ENCODE data around the gene FYCO1. TPM values are rescaled to one million over a fixed set of nuclear protein-coding genes. Genes with fewer than 3 reads are reported as not detected.

FYCO1 gene
- total RNA-seq, 1 donor from 2014 or later, result 94.4 TPM

DNA sequence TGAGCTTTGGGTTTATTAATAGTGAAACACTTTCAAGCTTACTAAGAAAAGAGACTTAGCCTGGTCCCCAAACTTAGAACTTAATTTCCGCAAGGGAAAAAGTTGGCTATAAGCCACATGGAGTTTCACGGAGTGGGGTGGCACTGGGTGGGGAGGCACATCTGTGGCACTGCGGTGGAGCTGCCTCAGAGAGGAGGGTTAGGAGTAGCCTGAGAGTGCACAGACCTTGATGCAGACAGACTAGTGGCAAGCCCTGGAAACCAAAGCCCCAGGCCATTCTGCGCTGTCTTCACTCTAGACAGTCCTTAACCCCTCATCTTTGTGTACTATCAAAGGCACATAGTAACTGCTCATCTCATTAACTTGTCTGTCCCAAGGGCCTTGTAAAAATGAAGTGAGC, 30.4 kb downstream of the FYCO1 start:
- no peak for DNase-seq (ENCODE audit: low spot score)

- DNase-seq (ENCODE audit: low spot score), result no peak
These were observed 31.5 kb downstream of the FYCO1 start for GRCh38 chr3:45964139-45964538.

DNA sequence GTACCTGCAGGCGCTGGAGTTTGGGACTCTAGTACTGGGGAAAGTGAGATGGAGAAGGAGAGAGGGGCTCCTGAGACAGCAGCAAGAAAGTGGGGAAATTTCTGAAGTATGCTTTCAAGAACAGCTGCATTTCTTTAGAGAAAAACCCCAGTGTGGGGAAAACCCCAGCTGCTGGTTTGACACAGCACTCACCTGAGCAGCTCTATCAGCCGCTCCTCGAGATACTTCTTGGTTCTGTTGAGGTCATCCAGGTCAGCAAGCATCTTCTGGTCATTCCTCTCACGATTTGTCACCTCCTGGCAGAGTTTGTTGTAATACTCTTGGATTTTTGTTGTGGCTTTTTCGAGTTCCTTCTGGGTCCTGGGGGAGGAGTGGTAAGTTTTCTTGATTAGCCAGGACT, 33.6 kb downstream of the FYCO1 start:
- no peak for DNase-seq (ENCODE audit: low spot score)

GRCh38 chr3:45960289-45960688, 35.3 kb downstream of the FYCO1 start:
- DNase-seq (ENCODE audit: low spot score), result no peak

DNA sequence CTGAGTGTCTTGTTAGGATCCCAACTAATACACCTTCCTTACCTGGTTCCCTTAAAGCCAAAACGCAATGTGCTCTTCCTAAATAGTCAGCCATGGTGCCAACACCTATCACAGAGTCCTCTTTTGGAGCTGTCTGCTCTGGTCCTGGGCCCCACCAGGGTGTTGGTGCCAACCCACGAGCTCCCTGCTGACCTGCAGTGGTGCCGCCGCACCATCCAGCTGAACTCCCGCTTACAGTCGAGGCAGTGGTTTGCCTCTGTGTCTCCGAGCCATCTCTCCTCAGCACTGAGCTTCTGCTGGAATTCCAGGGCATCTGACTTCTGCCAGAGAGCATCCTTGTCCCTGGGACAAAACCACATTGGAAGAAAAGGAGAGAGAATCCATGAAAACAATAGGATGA, 36.4 kb downstream of the FYCO1 start:
- no peak for DNase-seq (ENCODE audit: low spot score)

DNA sequence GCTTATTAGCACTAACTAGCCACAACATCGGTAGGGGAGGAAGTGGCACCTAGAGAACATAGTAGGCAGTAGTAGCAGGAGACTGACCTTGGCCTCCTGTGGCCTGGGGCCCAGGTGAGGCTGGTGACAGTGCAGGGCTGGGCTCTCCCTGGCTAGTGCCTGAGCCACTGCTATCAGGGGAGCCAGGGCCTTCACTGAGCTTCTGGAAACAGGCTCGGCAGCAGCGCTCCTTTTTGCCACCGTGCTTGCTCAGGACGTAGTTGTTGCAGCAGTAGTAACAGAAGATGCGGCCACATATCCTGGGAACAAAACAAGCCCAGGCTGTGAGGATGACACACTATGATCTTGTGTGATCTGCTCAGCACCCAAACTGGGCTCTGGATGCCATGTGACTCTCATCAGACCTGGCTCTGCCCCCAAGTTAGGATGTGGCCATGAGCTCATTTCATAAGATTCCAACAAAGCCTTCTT, 37.3 kb downstream of the FYCO1 start:
- no peak for DNase-seq (ENCODE audit: low spot score)

DNA sequence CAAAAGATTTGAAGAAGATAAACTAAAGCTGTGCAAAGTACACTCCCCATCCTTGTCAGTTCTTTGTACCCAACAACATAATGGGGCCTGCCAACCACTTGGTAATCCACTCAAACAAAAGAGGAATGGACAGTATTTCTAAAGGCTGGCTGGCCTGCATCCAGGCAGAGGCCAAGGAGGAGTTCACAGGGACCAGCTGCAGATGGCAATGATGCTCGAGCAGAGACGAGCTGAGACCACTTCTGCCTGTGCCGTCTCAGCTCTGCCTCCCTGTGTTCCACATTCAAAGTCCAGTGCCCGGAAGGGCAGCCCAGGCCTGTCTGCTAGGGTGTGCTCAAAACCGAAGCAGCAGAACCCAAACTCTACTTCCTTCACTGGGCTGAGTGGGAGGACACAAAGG, 38.0 kb downstream of the FYCO1 start:
- no peak for DNase-seq (ENCODE audit: low spot score)

GRCh38 chr3:45955706-45956105, 39.9 kb downstream of the FYCO1 start:
- no peak for DNase-seq (ENCODE audit: low spot score)

GRCh38 chr3:45955017-45955647, 40.5 kb downstream of the FYCO1 start:
- no peak for DNase-seq (ENCODE audit: low spot score)

- no peak for DNase-seq (ENCODE audit: low spot score)
These were observed 41.3 kb downstream of the FYCO1 start for GRCh38 chr3:45954306-45954705.

GRCh38 chr3:45953536-45953935, 42.1 kb downstream of the FYCO1 start:
- no peak for DNase-seq (ENCODE audit: low spot score)

- DNase-seq (ENCODE audit: low spot score), result no peak
These were observed 43.2 kb downstream of the FYCO1 start for GRCh38 chr3:45952456-45952855.

DNA sequence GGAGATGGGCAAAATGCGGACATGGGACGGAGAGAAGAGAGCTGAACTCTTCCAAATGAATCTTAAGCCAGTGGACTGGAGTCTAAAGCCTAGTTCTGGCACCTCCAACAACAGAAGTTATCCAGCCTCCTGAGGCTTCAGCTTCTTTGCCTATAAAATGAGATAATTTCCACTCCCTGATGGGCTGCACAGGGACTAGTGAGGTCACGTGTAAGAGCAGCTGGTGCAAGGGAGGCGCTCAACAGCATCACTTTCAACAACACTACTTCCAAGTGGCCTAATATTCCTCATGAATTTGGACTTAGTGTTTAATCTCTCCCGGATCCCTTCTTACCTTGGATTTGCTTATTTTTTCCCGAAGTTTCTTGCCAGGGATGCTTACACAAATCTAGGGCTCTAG, 43.7 kb downstream of the FYCO1 start:
- no peak for DNase-seq (ENCODE audit: low spot score)

GRCh38 chr3:45950686-45951600, 44.7 kb downstream of the FYCO1 start:
- DNase-seq (ENCODE audit: low spot score), result no peak

- DNase-seq (ENCODE audit: low spot score), result no peak
These were observed 45.5 kb downstream of the FYCO1 start for GRCh38 chr3:45950131-45950530.

GRCh38 chr3:45949432-45949831, 46.2 kb downstream of the FYCO1 start:
- no peak for DNase-seq (ENCODE audit: low spot score)

GRCh38 chr3:45948881-45949280, 46.7 kb downstream of the FYCO1 start:
- no peak for DNase-seq (ENCODE audit: low spot score)

DNA sequence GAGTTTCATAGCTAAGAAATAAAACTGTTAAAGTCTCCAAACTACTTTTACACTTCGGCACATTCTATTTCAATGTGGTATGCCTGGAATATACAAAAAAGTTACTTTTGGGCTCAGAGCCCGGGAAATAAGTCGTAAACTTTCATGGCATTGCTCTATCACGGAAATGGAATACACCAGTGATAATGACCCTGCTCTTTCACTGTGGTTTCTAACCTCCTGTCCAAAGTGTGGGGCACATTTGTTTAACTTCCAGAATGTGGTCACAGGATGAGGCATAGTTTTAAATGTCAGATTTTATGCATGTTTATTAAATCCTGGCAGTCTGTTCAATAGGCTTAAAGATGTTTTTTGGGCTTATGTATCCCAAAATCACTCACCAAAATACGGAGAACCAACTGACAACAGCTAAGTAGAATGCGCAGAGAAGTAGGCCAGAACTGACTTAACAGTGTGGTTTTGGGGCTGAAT, 47.3 kb downstream of the FYCO1 start:
- no peak for DNase-seq (ENCODE audit: low spot score)

DNA sequence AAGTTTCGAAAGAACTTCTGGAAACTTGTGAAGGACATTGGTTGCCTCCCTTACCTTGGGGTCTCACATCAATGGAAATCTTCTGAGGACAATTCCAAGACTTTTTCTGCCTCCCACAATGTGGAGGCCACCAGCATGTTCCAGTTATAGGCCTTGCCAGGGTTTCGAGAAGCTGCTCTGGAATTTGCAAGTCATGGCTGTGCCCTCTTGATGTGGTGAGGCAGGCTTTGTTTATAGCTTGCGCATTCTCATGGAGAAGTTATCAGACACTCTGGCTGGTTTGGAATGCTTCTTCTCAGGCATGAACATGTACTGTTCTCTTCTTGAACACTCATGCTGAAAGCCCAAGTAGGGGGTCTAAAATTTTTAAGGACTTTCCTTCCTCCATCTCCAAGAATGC, 48.3 kb downstream of the FYCO1 start:
- no peak for DNase-seq (ENCODE audit: low spot score)

- no peak for DNase-seq (ENCODE audit: low spot score)
These were observed 48.7 kb downstream of the FYCO1 start for GRCh38 chr3:45946875-45947274.

DNA sequence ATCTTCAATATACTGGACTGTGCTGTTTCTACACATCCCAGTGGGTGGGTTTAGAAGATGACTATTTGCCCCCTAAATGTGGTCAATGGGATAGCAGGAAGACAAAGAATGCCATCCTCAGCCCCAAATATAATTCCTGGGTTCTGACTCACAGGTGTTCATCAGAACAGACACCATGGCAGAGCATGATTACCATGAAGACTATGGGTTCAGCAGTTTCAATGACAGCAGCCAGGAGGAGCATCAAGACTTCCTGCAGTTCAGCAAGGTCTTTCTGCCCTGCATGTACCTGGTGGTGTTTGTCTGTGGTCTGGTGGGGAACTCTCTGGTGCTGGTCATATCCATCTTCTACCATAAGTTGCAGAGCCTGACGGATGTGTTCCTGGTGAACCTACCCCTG, 49.3 kb downstream of the FYCO1 start:
- no peak for DNase-seq (ENCODE audit: low spot score)

- DNase-seq (ENCODE audit: low spot score), result no peak
These were observed 50.6 kb downstream of the FYCO1 start for GRCh38 chr3:45944830-45945620.
